Measurements from ENCODE around the gene LSM3.

GRCh38 chr3:14203521-14204079 lies 25.0 kb downstream of the LSM3 start:
- TF ChIP-seq ZNF609 (CRISPR knock-in tag; IDR thresholded peaks at IDR 0.05; ENCODE audit: borderline replicate concordance) = no peak
- TF ChIP-seq SMAD3 (CRISPR knock-in tag; conservative IDR thresholded peaks at IDR 0.05) = peak; percentile 45; the same call in 1 of the 2 replicates

All from K562 (cell line).